Measurements from ENCODE around the gene TEX36. TPM values are rescaled to one million over a fixed set of nuclear protein-coding genes. Genes with fewer than 3 reads are reported as not detected.

Gene TEX36
- total and polyA plus RNA-seq, 2 of the 13 experiments (the other 11 are each of a cell fraction or from before 2014, with no cell fraction given), result not detected

- TF ChIP-seq ZNF646 (CRISPR knock-in tag; IDR thresholded peaks at IDR 0.05) (no peak), ZNF512B (CRISPR knock-in tag; IDR thresholded peaks at IDR 0.05; ENCODE audit: borderline replicate concordance) (no peak), NR0B2 (CRISPR knock-in tag; IDR thresholded peaks at IDR 0.05) (no peak), MEIS1 (CRISPR knock-in tag; IDR thresholded peaks at IDR 0.05; ENCODE audit: borderline replicate concordance) (no peak), NR3C1 (CRISPR knock-in tag; IDR thresholded peaks at IDR 0.05) (no peak), KMT2A (CRISPR knock-in tag; IDR thresholded peaks at IDR 0.05) (no peak), ZSCAN20 (CRISPR knock-in tag; IDR thresholded peaks at IDR 0.05; ENCODE audit: borderline replicate concordance) (no peak), MED1 (CRISPR knock-in tag; IDR thresholded peaks at IDR 0.05) (no peak), POLR2AphosphoS5 (IDR thresholded peaks at IDR 0.05; ENCODE audit: low read depth, low read length) (no peak), ZNF225 (CRISPR knock-in tag; IDR thresholded peaks at IDR 0.05) (no peak), MIXL1 (CRISPR knock-in tag; IDR thresholded peaks at IDR 0.05) (no peak)
Measured at GRCh38 chr10:125689955-125690569, 7.1 kb upstream of the TEX36 start (continued).

All from HepG2 (cell line).